Measurements from ENCODE around the gene RERE.

DNA sequence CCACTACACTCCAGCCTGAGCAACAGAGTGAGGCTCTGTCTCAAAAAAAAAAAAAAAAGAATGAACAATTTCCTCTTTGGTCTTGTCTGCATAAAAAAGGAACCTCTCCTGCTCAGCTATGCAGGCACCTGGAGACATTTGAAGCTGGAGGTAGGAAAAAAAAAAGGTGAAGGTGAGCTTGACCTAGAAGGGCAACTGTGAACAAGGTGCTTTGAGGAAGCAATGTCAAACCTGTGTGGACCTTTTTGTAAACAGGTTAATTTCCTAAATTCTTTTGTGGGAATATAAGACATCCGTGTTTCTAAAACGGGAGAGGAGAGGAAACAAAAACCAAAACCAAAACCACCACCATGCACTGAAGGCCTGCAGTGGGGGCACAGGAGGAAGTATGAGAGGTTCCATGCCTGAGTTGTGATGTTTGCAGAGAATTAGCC lies 422.0 kb downstream of the RERE start:
- TF ChIP-seq, protein P1, sequence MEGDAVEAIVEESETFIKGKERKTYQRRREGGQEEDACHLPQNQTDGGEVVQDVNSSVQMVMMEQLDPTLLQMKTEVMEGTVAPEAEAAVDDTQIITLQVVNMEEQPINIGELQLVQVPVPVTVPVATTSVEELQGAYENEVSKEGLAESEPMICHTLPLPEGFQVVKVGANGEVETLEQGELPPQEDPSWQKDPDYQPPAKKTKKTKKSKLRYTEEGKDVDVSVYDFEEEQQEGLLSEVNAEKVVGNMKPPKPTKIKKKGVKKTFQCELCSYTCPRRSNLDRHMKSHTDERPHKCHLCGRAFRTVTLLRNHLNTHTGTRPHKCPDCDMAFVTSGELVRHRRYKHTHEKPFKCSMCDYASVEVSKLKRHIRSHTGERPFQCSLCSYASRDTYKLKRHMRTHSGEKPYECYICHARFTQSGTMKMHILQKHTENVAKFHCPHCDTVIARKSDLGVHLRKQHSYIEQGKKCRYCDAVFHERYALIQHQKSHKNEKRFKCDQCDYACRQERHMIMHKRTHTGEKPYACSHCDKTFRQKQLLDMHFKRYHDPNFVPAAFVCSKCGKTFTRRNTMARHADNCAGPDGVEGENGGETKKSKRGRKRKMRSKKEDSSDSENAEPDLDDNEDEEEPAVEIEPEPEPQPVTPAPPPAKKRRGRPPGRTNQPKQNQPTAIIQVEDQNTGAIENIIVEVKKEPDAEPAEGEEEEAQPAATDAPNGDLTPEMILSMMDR (conservative IDR thresholded peaks at IDR 0.05; ENCODE audit: low read length), result no peak
- no peak for TF ChIP-seq EZH2phosphoT487 (IDR thresholded peaks at IDR 0.05; ENCODE audit: borderline replicate concordance, low read depth, low read length)

Measured in OCI-LY7 (cell line).